ENCODE data around the gene FBXW2. TPM values are rescaled to one million over a fixed set of nuclear protein-coding genes. Genes with fewer than 3 reads are reported as not detected.

FBXW2 gene
- total and polyA plus RNA-seq, 3 donors from 2014 or later = 46.5 to 58.7 (median 52.9) TPM

DNA sequence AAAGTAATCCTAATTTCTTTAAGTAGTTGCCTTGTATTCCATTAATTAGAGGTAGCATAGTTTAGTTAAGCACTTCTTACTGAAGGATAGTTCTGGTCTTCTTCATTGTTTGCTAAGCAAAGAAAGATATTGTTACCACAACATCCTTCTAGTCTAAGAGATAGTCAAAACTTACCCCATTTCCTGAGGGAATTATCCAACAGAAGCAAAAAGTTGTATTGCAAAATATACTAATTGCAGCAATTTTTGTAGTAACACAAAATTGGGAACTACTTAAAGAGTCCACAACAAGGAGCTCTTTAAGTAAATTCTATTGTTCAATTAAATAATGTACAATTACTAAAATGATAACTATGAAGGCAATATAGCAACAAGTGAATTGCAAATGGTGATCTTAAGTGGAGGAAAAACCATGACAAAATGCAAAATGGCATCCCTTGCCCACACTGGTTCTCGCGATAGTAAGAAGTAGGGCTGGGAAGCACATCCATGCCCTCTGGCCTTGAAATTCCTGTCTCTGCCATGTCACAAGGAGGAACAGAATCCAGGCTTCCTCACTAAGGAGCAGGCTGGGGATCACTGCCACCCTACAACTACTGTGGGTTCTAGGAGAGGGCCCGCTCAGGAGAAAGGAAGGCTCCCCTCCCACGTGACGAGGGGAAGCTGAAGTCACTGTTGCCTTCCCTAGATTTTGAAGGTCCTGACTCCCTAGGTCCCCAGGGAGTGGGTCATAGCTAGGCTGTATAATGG lies 55.6 kb downstream of the FBXW2 start:
- H3K4me3 ChIP-seq = no peak overlapping the region
- WGBS, 2 donors = 94 to 97% methylated on average over 5 of the region's 5 CpGs
- intact Hi-C loops (cut with DNase I; ENCODE audit: low total_unique reads) = no loop called here
- TF ChIP-seq POLR2A (IDR thresholded peaks at IDR 0.05) = no peak
- TF ChIP-seq, protein P1, sequence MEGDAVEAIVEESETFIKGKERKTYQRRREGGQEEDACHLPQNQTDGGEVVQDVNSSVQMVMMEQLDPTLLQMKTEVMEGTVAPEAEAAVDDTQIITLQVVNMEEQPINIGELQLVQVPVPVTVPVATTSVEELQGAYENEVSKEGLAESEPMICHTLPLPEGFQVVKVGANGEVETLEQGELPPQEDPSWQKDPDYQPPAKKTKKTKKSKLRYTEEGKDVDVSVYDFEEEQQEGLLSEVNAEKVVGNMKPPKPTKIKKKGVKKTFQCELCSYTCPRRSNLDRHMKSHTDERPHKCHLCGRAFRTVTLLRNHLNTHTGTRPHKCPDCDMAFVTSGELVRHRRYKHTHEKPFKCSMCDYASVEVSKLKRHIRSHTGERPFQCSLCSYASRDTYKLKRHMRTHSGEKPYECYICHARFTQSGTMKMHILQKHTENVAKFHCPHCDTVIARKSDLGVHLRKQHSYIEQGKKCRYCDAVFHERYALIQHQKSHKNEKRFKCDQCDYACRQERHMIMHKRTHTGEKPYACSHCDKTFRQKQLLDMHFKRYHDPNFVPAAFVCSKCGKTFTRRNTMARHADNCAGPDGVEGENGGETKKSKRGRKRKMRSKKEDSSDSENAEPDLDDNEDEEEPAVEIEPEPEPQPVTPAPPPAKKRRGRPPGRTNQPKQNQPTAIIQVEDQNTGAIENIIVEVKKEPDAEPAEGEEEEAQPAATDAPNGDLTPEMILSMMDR (IDR thresholded peaks at IDR 0.05) = no peak
- no peak overlapping the region for H3K27ac ChIP-seq
- no peaks in the 10 kb centered on the region for H3K9me3 ChIP-seq
- DNase-seq = no peak
- no peaks in the 10 kb centered on the region for H3K4me1 ChIP-seq
- H3K36me3 ChIP-seq (ENCODE audit: low read depth, missing control alignments) = no peaks in the 10 kb centered on the region
- no peaks in the 10 kb centered on the region for H3K27me3 ChIP-seq

DNA sequence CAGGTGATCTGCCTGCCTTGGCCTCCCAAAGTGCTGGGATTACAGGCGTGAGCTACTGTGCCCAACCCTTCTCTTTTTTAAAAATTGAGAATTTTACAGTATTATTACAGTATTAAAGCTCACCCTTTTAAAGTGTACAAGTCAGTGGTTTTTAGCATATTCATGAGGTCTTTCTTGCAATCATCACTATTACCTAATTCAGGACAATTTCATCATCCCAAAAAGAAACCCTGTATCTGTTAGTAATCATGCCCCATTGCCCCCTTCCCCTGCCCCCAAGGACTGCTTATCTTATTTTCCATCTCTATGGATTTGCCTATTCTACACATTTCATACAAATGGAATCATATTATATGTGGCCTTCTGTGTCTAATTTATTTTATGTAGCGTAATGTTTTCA lies 56.3 kb downstream of the FBXW2 start:
- Histone ChIP-seq H3K4me1 (no peaks in the 10 kb centered on the region), H3K9me3 (no peaks in the 10 kb centered on the region), H3K27ac (no peak overlapping the region), H3K36me3 (ENCODE audit: low read depth, missing control alignments) (no peaks in the 10 kb centered on the region), H3K4me3 (no peak overlapping the region), H3K27me3 (no peaks in the 10 kb centered on the region)
- DNase-seq = no peak
- WGBS, 2 donors = 90 to 95% methylated on average over 2 of the region's 2 CpGs
- intact Hi-C loops (cut with DNase I; ENCODE audit: low total_unique reads) = no loop called here
- TF ChIP-seq POLR2A (IDR thresholded peaks at IDR 0.05) = no peak
- TF ChIP-seq, protein P1 (IDR thresholded peaks at IDR 0.05) = no peak

DNA sequence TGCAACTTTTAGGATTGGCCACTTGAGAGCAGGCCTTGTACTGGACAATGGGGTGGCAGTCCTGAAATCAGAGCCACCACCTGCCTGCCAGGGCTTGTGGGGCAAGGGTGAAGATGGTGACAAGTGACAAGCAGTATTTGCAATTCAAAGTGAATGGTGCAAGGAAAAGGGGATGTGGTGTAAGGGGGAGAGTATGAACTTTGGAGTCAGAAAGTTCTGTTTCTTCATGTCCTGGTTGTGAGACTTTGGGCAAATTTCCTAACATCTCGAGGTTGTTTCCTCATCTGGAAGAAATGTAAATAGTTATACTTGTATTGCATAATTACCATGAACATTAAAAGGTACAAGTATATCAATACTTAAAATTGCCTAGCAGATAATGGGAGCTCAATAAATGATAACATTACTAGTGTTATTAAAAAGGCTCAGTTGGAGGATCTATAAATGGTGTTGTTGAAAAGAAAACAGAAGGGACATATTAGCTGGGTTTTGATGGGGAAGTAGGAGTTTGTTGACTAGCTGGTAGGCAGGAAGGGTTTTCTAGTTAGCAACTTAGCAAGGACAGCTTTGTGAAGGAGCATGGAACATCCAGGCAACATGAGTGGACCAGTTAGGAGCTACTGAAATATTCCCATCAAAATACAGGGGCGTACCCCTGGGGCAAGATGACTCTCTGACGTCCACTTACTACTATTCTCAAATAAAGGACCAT lies 57.6 kb downstream of the FBXW2 start:
- no peaks in the 10 kb centered on the region for H3K27me3 ChIP-seq
- DNase-seq = no peak
- no peaks in the 10 kb centered on the region for H3K9me3 ChIP-seq
- intact Hi-C loops (cut with DNase I; ENCODE audit: low total_unique reads) = no loop called here
- 69 to 71% methylated on average over 3 of the region's 3 CpGs for WGBS, 2 donors
- no peak for TF ChIP-seq POLR2A (IDR thresholded peaks at IDR 0.05)
- TF ChIP-seq, protein P1 (IDR thresholded peaks at IDR 0.05) = no peak
- no peak overlapping the region for H3K27ac ChIP-seq
- H3K4me3 ChIP-seq = no peak overlapping the region
- no peaks in the 10 kb centered on the region for H3K4me1 ChIP-seq
- no peaks in the 10 kb centered on the region for H3K36me3 ChIP-seq (ENCODE audit: low read depth, missing control alignments)

DNA sequence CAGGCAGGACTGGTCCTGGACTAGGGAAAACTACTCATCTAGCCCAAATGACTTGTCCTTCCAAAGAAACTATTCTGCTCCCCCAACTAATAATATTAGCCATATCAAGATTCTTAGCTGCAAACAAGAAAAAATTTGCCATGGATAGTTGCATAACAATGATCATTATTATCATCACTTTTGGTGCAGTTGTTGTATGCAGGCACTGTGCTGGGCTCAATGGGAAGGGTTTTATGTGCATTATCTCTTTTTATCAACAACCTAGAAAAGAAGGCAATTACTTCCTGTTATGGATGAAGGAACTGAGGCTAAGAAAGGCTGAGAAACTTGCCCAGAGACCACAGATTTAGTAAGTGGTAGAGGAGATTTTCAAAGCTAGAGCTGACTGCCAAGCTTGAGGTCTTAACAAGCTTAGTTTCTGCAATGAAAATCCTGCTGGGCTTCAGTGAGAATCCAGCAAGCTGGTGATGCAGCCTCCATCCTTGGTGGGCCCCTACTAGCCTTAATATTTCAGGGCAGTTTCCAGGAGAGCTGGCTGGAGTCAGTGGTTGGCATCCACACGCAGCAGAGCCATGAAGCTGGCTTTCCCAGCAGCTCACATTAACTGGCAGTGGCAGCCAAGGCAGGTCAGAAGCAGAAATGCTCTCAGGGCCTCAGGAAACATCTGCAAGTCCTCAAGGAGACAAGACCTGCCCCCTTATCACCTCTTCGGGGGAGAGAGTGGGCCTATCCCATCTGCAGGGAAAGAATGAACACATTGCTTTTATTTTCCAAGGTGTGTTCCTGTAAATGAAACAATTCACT lies 58.4 kb downstream of the FBXW2 start:
- Histone ChIP-seq H3K9me3 (no peaks in the 10 kb centered on the region), H3K36me3 (ENCODE audit: low read depth, missing control alignments) (no peaks in the 10 kb centered on the region), H3K27ac (no peak overlapping the region), H3K4me3 (no peak overlapping the region), H3K4me1 (no peaks in the 10 kb centered on the region), H3K27me3 (no peaks in the 10 kb centered on the region)
- no peak for DNase-seq
- 31 to 38% methylated on average over 2 of the region's 2 CpGs for WGBS, 2 donors
- TF ChIP-seq, protein P1 (IDR thresholded peaks at IDR 0.05) = no peak
- TF ChIP-seq POLR2A (IDR thresholded peaks at IDR 0.05) = no peak
- intact Hi-C loops (cut with DNase I; ENCODE audit: low total_unique reads) = no loop called here
